Breast epithelium (tissue), 4 donors: Measurements from ENCODE around the gene ATP10B. TPM values are rescaled to one million over a fixed set of nuclear protein-coding genes. Genes with fewer than 3 reads are reported as not detected.

Source experiments
- DNase-seq, 2 donors: peaks; one replicate each; pipeline ENCODE4 v3.0.0-alpha.2; 2019; ENCODE audit warnings: low spot score in 2 of 2
- H3K27ac ChIP-seq, 2 donors: fragments of 200-600 bp; sonication (generic) in 1 of 2; one replicate each; pipeline ENCODE4 v1.5.1; 2016 to 2019; ENCODE audit warnings: mild to moderate bottlenecking in 1 of 2
- H3K27me3 ChIP-seq, 2 donors: fragments of 200-600 bp; sonication (generic) in 1 of 2; one replicate each; pipeline versions ENCODE4 v1.5.1 to v1.6.0; 2017 to 2019; ENCODE audit warnings: control low read depth in 1 of 2, mild to moderate bottlenecking in 1 of 2
- H3K36me3 ChIP-seq: fragments of 200-600 bp; one replicate; pipeline ENCODE4 v1.5.1; 2019
- H3K4me1 ChIP-seq, 2 donors: fragments of 200-600 bp; sonication (generic); one replicate each; pipeline ENCODE4 v1.5.1; 2016 to 2019; ENCODE audit warnings: control low read depth in 1 of 2
- H3K4me3 ChIP-seq, 3 donors: fragments of 200-600 bp; sonication (generic); 1 replicate in 2 of 3; 2 replicates in 1 of 3; pipeline ENCODE4 v1.5.1; 2016 to 2019; ENCODE audit warnings: mild to moderate bottlenecking in 3 of 3, moderate library complexity in 2 of 3
- H3K9me3 ChIP-seq, 2 donors: fragments of 200-600 bp; sonication (generic) in 1 of 2; one replicate each; pipeline ENCODE4 v1.5.1; 2016 to 2019; ENCODE audit warnings: control low read depth in 1 of 2
- CTCF ChIP-seq, 3 donors: fragments of 450-650 bp; IDR thresholded peaks; one replicate each; pipeline ENCODE4 v1.5.1; 2016 to 2017; ENCODE audit warnings: antibody characterized with exemption in 3 of 3, mild to moderate bottlenecking in 3 of 3, moderate library complexity in 3 of 3
- POLR2A ChIP-seq: fragments of 450-650 bp; IDR thresholded peaks from one replicate; pipeline ENCODE4 v1.6.1; 2016; ENCODE audit warnings: antibody characterized with exemption, mild to moderate bottlenecking, moderate library complexity
- POLR2AphosphoS5 ChIP-seq, 3 donors: sonication (generic); formaldehyde crosslinking; IDR thresholded peaks; one replicate each; pipeline ENCODE4 v1.6.1; 2017; ENCODE audit warnings: antibody characterized with exemption in 3 of 3
- intact Hi-C: fragments of 100-400 bp; cut with DNase I; formaldehyde crosslinking; loops from one replicate; pipeline ENCODE4 v1.15.1; 2023; ENCODE audit warnings: low total_unique reads
- total RNA-seq, 3 donors: library from RNA; depleted of rRNA; stranded (reverse); fragments of >200 nt; gene quantifications; one replicate each; pipeline ENCODE4 v1.1.0, GENCODE V29; 2016

ATP10B gene
- total RNA-seq, 3 donors from 2014 or later = under 0.01 to 2.9 TPM; not detected in 1

GRCh38 chr5:160799184-160799583 lies 52.8 kb downstream of the ATP10B start:
- no peak for DNase-seq
- Histone ChIP-seq H3K27ac (no peak overlapping the region), H3K36me3 (no peaks in the 10 kb centered on the region), H3K27me3 (no peaks in the 10 kb centered on the region), H3K4me1 (no peaks in the 10 kb centered on the region), H3K9me3 (no peaks in the 10 kb centered on the region), H3K4me3 (no peak overlapping the region)
- intact Hi-C loops = no loop called here
- TF ChIP-seq POLR2A (no peak), POLR2AphosphoS5 (IDR thresholded peaks at IDR 0.05) (no peak), CTCF (IDR thresholded peaks at IDR 0.05) (no peak)

- no peaks in the 10 kb centered on the region for H3K36me3 ChIP-seq
- intact Hi-C loops = no loop called here
- no peak overlapping the region for H3K27ac ChIP-seq
- H3K27me3 ChIP-seq = no peaks in the 10 kb centered on the region
- no peaks in the 10 kb centered on the region for H3K9me3 ChIP-seq
- TF ChIP-seq POLR2A (no peak), POLR2AphosphoS5 (IDR thresholded peaks at IDR 0.05) (no peak), CTCF (IDR thresholded peaks at IDR 0.05) (no peak)
- H3K4me3 ChIP-seq = no peak overlapping the region
- H3K4me1 ChIP-seq = no peaks in the 10 kb centered on the region
- DNase-seq = no peak
Measured at GRCh38 chr5:160797020-160797419, 55.0 kb downstream of the ATP10B start.

GRCh38 chr5:160793530-160793899 lies 58.5 kb downstream of the ATP10B start:
- TF ChIP-seq POLR2A = no peak
- no peak for TF ChIP-seq POLR2AphosphoS5 (IDR thresholded peaks at IDR 0.05)
- no peak for TF ChIP-seq CTCF (IDR thresholded peaks at IDR 0.05)
- no peak for DNase-seq
- Histone ChIP-seq H3K27ac (no peak overlapping the region), H3K4me3 (no peak overlapping the region), H3K36me3 (no peaks in the 10 kb centered on the region), H3K4me1 (no peaks in the 10 kb centered on the region), H3K9me3 (no peaks in the 10 kb centered on the region), H3K27me3 (no peaks in the 10 kb centered on the region)
- intact Hi-C loops = no loop called here

GRCh38 chr5:160792732-160793529 lies 59.1 kb downstream of the ATP10B start:
- Histone ChIP-seq H3K36me3 (no peaks in the 10 kb centered on the region), H3K9me3 (no peaks in the 10 kb centered on the region), H3K4me3 (no peak overlapping the region), H3K27ac (no peak overlapping the region), H3K4me1 (no peaks in the 10 kb centered on the region), H3K27me3 (no peaks in the 10 kb centered on the region)
- intact Hi-C loops = no loop called here
- no peak for DNase-seq
- TF ChIP-seq POLR2AphosphoS5 (IDR thresholded peaks at IDR 0.05) (no peak), CTCF (IDR thresholded peaks at IDR 0.05) (no peak), POLR2A (no peak)

GRCh38 chr5:160792281-160792680 lies 59.7 kb downstream of the ATP10B start:
- H3K27me3 ChIP-seq = no peaks in the 10 kb centered on the region
- TF ChIP-seq POLR2A = no peak
- no peak for TF ChIP-seq POLR2AphosphoS5 (IDR thresholded peaks at IDR 0.05)
- TF ChIP-seq CTCF (IDR thresholded peaks at IDR 0.05) = no peak
- intact Hi-C loops = no loop called here
- DNase-seq = no peak
- H3K4me3 ChIP-seq = no peak overlapping the region
- no peaks in the 10 kb centered on the region for H3K9me3 ChIP-seq
- no peak overlapping the region for H3K27ac ChIP-seq
- H3K4me1 ChIP-seq = no peaks in the 10 kb centered on the region
- H3K36me3 ChIP-seq = no peaks in the 10 kb centered on the region
